ENCODE results near the gene RAPGEF2. TPM values are rescaled to one million over a fixed set of nuclear protein-coding genes. Genes with fewer than 3 reads are reported as not detected.
A peak's percentile ranks its signal among the peaks of the same experiment; 100 is the strongest.

The RAPGEF2 gene
- total and polyA plus RNA-seq, 9 of the 15 experiments (the other 6 are each of a cell fraction or from before 2014, with no cell fraction given) = 3.1 to 32.6 (median 23.1) TPM

GRCh38 chr4:159111416-159111815, 8.5 kb downstream of the RAPGEF2 start (continued):
- TF ChIP-seq, protein P1, sequence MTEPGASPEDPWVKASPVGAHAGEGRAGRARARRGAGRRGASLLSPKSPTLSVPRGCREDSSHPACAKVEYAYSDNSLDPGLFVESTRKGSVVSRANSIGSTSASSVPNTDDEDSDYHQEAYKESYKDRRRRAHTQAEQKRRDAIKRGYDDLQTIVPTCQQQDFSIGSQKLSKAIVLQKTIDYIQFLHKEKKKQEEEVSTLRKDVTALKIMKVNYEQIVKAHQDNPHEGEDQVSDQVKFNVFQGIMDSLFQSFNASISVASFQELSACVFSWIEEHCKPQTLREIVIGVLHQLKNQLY (CRISPR knock-in tag; conservative IDR thresholded peaks at IDR 0.05) = no peak
- TF ChIP-seq HDAC3 (IDR thresholded peaks at IDR 0.05; ENCODE audit: borderline replicate concordance, partially characterized antibody) (no peak), TBP (optimal IDR thresholded peaks at IDR 0.05; ENCODE audit: low read depth, low read length) (no peak), ARID2 (IDR thresholded peaks at IDR 0.05) (no peak), ARID1B (IDR thresholded peaks at IDR 0.05) (peak; percentile 51), ZZZ3 (IDR thresholded peaks at IDR 0.05) (no peak), FOXJ2 (tag; IDR thresholded peaks at IDR 0.05) (0 out of 2 replicates have a peak, but pooled peaks have one; percentile 61), TEAD4 (IDR thresholded peaks at IDR 0.05; ENCODE audit: low read length) (peak; percentile 63; the same call in 1 of the 2 replicates), TEAD4 (CRISPR knock-in tag; IDR thresholded peaks at IDR 0.05; ENCODE audit: borderline replicate concordance) (no peak), RBM25 (IDR thresholded peaks at IDR 0.05; ENCODE audit: low read depth, low read length, severe bottlenecking) (no peak), CBFB (CRISPR knock-in tag; IDR thresholded peaks at IDR 0.05) (no peak), ZNF263 (CRISPR knock-in tag; IDR thresholded peaks at IDR 0.05; ENCODE audit: borderline replicate concordance) (no peak), PHB2 (IDR thresholded peaks at IDR 0.05; ENCODE audit: low read depth) (no peak), SMARCE1 (IDR thresholded peaks at IDR 0.05) (peak; percentile 32; the same call in 1 of the 2 replicates), FOXA1 (IDR thresholded peaks at IDR 0.05; ENCODE audit: borderline replicate concordance) (no peak), ZNF589 (CRISPR knock-in tag; IDR thresholded peaks at IDR 0.05; ENCODE audit: low read depth) (no peak), ZNF830 (CRISPR knock-in tag; IDR thresholded peaks at IDR 0.05) (no peak), RBM17 (IDR thresholded peaks at IDR 0.05; ENCODE audit: borderline replicate concordance, low read depth, low read length) (no peak), SMARCC2 (IDR thresholded peaks at IDR 0.05; ENCODE audit: low read depth) (no peak), ZNF778 (CRISPR knock-in tag; IDR thresholded peaks at IDR 0.05) (no peak), NONO (IDR thresholded peaks at IDR 0.05; ENCODE audit: low read depth in 2 of 2, low read length in 1 of 2) (no peak), ZNF217 (CRISPR knock-in tag; IDR thresholded peaks at IDR 0.05) (no peak), GTF2E2 (tag; IDR thresholded peaks at IDR 0.05) (no peak), ZNF165 (CRISPR knock-in tag; IDR thresholded peaks at IDR 0.05; ENCODE audit: borderline replicate concordance) (no peak)
- TF ChIP-seq, protein P2, sequence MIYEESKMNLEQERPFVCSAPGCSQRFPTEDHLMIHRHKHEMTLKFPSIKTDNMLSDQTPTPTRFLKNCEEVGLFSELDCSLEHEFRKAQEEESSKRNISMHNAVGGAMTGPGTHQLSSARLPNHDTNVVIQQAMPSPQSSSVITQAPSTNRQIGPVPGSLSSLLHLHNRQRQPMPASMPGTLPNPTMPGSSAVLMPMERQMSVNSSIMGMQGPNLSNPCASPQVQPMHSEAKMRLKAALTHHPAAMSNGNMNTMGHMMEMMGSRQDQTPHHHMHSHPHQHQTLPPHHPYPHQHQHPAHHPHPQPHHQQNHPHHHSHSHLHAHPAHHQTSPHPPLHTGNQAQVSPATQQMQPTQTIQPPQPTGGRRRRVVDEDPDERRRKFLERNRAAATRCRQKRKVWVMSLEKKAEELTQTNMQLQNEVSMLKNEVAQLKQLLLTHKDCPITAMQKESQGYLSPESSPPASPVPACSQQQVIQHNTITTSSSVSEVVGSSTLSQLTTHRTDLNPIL (CRISPR knock-in tag; IDR thresholded peaks at IDR 0.05) = no peak
- TF ChIP-seq, protein P3, sequence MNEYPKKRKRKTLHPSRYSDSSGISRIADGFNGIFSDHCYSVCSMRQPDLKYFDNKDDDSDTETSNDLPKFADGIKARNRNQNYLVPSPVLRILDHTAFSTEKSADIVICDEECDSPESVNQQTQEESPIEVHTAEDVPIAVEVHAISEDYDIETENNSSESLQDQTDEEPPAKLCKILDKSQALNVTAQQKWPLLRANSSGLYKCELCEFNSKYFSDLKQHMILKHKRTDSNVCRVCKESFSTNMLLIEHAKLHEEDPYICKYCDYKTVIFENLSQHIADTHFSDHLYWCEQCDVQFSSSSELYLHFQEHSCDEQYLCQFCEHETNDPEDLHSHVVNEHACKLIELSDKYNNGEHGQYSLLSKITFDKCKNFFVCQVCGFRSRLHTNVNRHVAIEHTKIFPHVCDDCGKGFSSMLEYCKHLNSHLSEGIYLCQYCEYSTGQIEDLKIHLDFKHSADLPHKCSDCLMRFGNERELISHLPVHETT (CRISPR knock-in tag; conservative IDR thresholded peaks at IDR 0.05 in 1 of 2, IDR thresholded peaks at IDR 0.05 in 1 of 2) = no peak
